ENCODE data around the gene NCKAP1. TPM values are rescaled to one million over a fixed set of nuclear protein-coding genes. Genes with fewer than 3 reads are reported as not detected.

NCKAP1 gene
- total and polyA plus RNA-seq, 10 of the 15 experiments (the other 5 are each of a cell fraction or from before 2014, with no cell fraction given), result 0.11 to 1.5 (median 0.52) TPM

DNA sequence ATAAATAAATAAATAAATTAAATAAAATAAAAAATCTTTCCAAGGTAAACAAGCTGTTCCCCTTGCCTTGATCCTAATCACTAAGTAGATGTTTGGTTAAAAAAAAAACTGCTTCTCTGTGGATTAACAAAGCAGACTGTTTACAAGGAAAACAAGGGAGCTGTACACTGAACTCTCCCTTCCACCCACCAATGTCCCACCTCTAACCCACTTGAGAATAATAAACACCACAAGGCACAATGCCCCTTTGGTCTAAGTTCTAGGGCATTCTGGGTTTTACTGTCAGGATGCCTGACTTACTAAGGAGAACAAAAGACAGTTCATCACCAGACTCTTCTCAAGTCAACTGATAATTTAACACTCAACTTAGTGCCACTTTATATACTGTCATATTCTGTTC lies 83.5 kb downstream of the NCKAP1 start:
- in situ Hi-C loops (cut with MboI) (no loop called here), intact Hi-C loops (cut with micrococcal nuclease; ENCODE audit: unreplicated experiment) (no loop called here)
- ChIA-PET RAD21 (ENCODE audit: unreplicated experiment) (no interaction called here), CTCF (no interaction called here), SMC1A (ENCODE audit: uncharacterized antibody, unreplicated experiment) (interaction anchor here (1.0 kb wide), 1 partner anchor 10 kb away, joined by 3 read pairs; no protein-coding TSS in a partner anchor), POLR2A (no interaction called here)
- Histone ChIP-seq H3K27ac (ENCODE audit: control insufficient read depth, insufficient read depth) (no peak overlapping the region), H2AFZ (ENCODE audit: control insufficient read depth, low read depth, low read length) (no peak overlapping the region), H3K27me3 (replicated peaks in 1 of 2; ENCODE audit: control insufficient read depth in 2 of 2, insufficient read depth in 2 of 2, low read length in 1 of 2) (no peaks in the 10 kb centered on the region), H3K9ac (ENCODE audit: control insufficient read depth, insufficient read depth, low read length) (no peak overlapping the region), H3K79me2 (ENCODE audit: control insufficient read depth, insufficient read depth, low read length) (no peaks in the 10 kb centered on the region), H3K9me3 (replicated peaks; ENCODE audit: control insufficient read depth, insufficient read depth, low read length) (no peaks in the 10 kb centered on the region), H3K4me3 (no peak overlapping the region), H3K36me3 (ENCODE audit: control insufficient read depth in 2 of 2, insufficient read depth in 2 of 2, low read length in 1 of 2) (no peaks in the 10 kb centered on the region), H4K20me1 (ENCODE audit: control insufficient read depth, insufficient read depth) (no peaks in the 10 kb centered on the region), H3K4me2 (ENCODE audit: control insufficient read depth, insufficient read depth) (no peak overlapping the region), H3K4me1 (ENCODE audit: control insufficient read depth, insufficient read depth, low read length) (no peaks in the 10 kb centered on the region)
- no peak for FAIRE-seq
- DNase-seq (ENCODE audit: low read depth, low spot score), result no peak
- ATAC-seq, result no peak
- BruUV-seq (replicated peaks), result no TSS peak
- TF ChIP-seq RAD51 (IDR thresholded peaks at IDR 0.05) (no peak), E2F8 (IDR thresholded peaks at IDR 0.05; ENCODE audit: low read depth, partially characterized antibody) (no peak), NFYA (IDR thresholded peaks at IDR 0.05; ENCODE audit: borderline replicate concordance, low read depth, low read length) (no peak), RB1 (IDR thresholded peaks at IDR 0.05; ENCODE audit: borderline replicate concordance) (no peak), ZSCAN29 (IDR thresholded peaks at IDR 0.05) (no peak), BCL11A (IDR thresholded peaks at IDR 0.05; ENCODE audit: low read depth, low read length) (no peak), ZZZ3 (IDR thresholded peaks at IDR 0.05; ENCODE audit: control insufficient read depth, insufficient read length, low read depth) (no peak), ETV6 (conservative IDR thresholded peaks at IDR 0.05 in 1 of 2, IDR thresholded peaks at IDR 0.05 in 1 of 2; ENCODE audit: borderline replicate concordance in 1 of 2, low read depth in 1 of 2) (no peak), RELA (IDR thresholded peaks at IDR 0.05; ENCODE audit: borderline replicate concordance, partially characterized antibody) (no peak)
- TF ChIP-seq, protein P1, sequence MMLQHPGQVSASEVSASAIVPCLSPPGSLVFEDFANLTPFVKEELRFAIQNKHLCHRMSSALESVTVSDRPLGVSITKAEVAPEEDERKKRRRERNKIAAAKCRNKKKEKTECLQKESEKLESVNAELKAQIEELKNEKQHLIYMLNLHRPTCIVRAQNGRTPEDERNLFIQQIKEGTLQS (IDR thresholded peaks at IDR 0.05; ENCODE audit: borderline replicate concordance, extremely low read depth, low read depth, low read length), result no peak
- TF ChIP-seq, protein P2, sequence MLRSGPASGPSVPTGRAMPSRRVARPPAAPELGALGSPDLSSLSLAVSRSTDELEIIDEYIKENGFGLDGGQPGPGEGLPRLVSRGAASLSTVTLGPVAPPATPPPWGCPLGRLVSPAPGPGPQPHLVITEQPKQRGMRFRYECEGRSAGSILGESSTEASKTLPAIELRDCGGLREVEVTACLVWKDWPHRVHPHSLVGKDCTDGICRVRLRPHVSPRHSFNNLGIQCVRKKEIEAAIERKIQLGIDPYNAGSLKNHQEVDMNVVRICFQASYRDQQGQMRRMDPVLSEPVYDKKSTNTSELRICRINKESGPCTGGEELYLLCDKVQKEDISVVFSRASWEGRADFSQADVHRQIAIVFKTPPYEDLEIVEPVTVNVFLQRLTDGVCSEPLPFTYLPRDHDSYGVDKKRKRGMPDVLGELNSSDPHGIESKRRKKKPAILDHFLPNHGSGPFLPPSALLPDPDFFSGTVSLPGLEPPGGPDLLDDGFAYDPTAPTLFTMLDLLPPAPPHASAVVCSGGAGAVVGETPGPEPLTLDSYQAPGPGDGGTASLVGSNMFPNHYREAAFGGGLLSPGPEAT (IDR thresholded peaks at IDR 0.05; ENCODE audit: low read depth), result no peak
